RKO (cell line): ENCODE measurements around the gene NCMAP.
"Not testable (repeated sequence)": the region's sequence is repeated elsewhere in the genome, so short reads cannot be mapped to it uniquely, and the experiment has no call there.

Source experiments
- DNase-seq: peaks from one replicate; pipeline ENCODE4 v3.0.0-alpha.2; 2016; ENCODE audit warnings: low spot score

NCMAP gene

DNA sequence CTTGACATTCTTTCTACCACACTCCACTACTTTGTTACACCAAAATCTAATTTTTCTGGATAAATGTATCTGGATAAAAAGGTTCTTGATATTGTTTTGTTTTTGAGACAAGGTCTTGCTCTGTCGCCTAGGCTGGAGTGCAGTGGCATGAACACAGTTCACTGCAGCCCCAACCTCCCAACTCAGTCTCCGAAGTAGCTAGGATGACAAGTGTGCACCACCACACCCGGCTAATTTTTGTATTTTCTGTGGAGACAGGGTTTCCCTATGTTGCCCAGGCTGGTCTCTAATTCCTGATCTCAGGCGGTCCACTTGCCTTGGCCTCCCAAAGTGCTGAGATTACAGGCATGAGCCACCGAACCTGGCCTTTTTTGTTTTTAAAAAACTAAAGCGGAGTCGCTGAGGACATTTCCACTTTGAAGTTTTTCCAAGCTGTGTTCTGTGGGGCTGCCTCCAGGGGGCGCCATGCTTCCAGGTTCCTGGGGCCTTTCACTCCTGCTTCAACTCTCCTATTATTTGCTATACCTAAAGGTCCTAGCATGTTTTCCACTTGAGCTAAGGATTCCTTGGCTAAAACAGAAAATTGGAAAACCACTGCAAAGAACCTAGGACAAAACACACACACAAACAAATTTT is 14.1 kb upstream of the NCMAP start:
- DNase-seq, result no peak

DNA sequence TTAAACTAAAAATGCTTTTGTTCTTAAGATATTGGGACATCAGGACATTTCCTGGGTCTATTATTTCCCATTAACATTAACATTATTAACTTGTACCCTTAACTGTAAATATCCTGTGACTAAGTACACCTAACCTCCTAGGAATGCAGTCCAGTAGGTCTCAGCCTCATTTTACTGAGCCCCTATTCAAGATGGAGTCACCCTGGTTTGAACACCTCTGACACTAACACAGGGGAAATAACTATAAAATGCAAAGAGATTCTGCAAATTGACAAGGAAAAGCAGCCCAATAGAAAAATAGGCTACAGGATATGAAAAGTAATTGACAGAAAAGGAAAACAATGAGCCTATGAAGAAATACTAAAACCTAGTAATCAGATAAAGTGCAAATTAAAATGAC is 11.6 kb upstream of the NCMAP start:
- DNase-seq, result no peak

DNA sequence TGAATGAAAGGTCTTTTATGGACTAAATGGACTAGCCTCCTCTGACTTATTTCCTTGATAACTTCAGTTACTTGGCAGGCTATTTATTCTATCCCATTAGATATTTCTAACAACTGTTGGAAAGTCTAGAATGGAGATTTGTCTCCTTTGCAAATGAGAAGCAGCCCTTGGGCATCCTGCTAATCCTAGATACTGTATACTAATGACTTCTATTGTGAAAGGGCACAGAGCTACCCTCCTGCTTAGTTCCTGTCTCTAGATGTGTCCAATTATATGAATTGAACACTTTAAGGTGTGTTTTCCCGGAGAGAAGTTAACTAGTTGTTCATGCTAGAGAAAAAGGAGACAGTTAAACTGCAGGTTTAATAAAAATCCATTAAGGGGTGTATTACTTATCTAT is 10.2 kb upstream of the NCMAP start:
- DNase-seq, result no peak

DNA sequence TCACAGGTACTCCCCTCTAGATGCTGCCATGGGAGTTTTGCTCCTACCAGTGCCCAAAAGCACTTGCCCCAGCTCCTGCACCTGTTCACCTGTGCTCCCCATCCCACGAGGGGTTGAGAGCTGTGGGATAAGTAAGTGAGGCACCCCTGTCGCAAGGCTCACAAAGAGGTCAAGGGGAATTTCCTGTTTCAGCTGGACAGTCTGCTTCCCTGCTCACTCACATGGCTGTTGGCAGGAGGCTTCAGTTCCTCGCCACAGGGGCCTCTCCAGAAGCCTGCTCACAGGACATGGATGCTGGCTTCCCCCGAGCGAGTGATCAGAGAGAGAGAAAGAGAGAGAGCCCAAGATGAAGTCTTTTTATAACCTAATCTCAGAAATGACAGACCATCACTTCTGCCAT is 8.7 kb upstream of the NCMAP start:
- DNase-seq, result no peak

DNA sequence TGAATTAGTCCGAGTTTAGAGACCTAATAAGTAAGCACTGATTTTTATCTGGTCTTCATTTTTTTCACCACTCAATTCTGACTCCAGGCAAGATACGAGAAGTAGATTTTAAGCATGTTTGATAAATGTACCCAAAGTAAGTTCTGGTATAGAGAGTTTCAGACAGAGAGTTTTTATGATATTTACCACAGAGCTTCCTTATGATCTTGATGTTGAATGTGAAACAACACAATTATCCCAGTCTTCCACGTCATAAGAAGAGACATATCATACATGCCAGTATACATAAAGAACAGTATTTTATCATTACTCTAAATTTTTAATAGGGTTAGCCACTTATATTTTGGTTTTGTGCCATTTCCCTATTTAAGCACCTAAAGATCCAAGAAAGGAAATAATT is 7.8 kb upstream of the NCMAP start:
- DNase-seq, result no peak

DNA sequence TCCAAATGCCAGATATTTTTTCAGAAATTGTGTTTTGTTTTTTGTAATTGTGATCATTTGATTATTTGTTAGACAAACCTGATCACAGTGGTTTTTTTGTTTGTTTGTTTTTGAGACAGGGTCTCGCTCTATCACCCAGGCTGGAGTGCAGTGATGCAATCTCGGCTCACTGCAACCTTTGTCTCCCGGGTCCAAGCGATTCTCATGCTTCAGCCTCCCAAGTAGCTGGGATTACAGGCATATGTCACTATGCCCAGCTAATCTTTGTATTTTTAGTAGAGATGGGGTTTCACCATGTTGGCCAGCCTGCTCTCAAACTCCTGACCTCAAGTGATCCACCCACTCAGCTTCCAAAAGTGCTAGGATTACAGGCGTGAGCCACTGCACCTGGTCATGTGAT is 6.7 kb upstream of the NCMAP start:
- not testable (repeated sequence) for DNase-seq

DNA sequence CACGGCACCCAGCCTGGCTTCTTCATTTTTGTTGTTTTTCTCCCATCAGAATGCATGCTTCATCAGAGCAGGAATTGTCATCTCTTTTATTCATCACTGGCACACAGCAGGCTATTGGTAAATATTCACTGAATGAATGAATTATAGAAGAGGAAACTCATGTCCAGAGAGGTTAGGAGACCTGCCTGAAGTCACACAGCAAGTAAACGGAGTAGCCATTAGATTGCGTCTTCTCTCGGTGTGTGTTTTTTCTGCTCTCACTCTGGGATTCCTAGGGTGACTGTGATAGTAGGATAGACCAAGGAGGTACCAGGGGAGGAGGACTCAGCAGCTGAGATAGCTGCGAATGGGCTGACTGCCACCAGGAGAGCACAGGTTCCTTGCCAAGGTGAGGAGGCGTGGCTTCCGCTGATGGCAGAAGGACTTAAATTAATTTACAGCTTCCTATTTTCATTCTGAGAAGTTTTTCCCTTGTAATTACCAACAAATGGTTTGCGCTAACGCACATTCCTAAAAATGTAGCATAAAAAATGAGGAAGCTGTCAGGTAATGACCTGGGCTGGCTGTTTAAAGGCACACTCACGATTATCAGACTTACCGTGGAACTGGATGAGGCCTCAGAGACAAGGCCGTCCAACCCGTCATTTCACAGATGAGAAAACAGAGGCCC is 4.5 kb upstream of the NCMAP start:
- no peak for DNase-seq

DNA sequence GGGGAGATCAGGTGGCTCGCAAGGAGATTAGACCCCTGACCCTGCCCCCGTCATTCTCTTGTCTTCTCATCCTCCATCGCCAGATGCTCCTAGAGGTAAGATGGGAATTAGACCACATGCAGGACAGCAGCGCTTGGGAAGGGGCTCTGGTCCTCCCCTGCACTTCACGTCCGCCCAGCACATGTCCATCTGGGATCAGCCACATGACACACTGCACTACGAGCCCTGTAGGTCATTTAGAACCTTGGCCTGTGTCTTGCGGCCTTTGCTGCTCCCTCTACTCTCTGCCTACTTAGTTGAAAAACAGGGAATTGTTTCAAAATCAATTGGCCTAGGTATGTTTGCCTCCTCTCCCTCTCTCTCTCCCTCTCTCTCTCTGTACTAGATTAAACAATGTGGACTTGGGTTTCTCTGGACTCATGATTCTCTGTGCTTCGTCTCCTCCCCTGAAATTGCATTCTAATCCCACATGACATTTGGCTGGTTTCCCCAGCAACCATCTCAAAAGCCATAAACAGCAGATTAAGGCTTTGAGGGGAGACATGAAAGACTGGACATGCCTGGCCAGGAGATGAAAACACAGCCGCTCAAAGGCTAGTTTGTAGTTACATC is 3.8 kb upstream of the NCMAP start:
- no peak for DNase-seq

DNA sequence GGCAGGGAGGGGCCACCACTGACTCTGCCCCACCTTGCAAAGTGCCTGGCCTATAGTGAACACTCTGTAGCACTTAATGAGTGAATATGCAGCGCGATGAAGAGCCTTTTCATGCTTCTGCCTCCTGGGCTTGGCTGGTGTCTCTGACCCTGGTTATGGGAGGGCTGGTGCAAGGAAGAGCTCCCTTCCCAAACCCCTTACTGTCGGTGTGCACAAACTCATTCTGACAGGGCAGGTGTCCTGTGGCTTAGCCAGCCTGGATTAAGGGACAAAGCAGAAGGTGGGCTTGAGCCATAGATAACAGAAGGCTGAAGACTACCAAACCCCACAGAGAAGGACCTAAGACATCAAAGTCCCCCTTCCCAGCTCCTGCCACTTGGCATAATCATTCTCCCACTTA is 2.0 kb upstream of the NCMAP start:
- no peak for DNase-seq

DNA sequence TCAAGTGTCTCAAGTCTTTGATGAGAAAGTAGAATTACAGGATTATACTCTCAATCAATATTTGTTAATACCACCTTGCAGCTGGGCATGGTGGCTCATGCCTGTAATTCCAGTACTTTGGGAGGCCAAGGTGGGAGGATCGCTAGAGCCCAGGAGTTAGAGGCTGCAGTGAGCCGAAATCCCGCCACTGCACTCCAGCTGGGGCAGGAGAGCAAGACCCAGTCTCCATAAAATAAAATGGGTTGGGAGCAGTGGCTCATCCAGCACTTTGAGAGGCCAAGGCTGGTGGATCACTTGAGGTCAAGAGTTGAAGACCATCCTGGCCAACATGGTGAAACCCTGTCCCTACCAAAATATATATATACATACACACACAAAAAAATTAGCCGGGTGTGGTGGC is 1.2 kb upstream of the NCMAP start:
- DNase-seq, result no peak

DNA sequence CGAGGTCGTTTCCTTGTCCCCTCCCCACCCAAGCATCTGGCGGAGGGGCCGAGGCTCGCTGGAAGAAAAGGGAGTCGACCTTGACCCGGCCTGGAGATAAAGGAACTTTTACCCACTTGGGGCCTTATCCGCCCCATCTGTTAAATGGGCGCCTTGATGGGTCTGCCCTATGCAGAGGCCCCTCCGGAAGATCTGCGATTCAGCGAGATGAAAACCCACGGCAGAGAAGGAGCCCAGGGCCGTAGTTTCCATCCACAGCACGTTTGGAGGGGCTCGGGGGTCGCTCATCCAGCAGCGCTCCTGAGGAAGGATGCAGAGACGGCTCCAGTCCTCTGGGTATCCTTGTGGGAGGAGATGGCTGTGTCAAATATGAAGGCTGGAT is 518 bp downstream of the NCMAP start:
- no peak for DNase-seq

DNA sequence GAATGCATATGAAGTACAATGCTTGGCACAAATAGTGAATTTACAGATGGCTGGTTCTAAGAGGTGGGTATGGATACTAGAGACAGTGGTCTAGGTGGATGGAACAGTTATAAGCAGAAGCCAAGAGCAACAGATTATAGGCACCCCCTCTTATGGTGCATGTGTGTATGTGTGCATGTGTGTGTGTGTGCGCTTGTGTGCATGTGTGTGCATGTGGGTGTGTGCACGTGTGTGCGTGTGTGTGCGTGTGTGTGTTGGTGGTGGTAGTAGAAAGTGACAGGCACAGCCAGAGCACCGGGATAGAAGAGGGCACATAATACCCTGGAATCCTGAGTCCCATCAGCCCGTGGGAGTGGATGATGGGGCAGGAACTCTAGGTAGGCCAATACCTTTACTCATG is 1.3 kb downstream of the NCMAP start:
- no peak for DNase-seq

DNA sequence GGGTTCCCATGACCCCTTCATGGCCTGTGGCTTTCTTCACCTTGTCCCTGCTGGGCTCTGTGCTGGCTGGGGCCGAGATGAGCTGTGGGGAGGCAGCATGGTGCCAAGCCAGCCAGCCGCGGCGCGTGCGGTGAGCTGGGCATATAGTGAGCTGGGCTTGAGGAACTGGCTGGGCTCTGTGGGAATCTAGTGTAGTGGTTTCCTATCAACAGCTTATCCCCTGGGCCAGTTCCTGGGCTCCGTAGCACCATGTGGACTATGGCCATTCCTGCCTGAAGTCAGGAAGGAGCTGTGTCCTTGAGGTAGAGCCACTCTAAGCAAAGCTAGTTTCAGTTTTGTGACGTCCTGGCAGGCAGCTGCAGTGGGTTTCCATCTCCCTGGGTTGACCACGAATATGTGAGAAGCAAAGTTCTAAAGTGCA is 1.8 kb downstream of the NCMAP start:
- no peak for DNase-seq

DNA sequence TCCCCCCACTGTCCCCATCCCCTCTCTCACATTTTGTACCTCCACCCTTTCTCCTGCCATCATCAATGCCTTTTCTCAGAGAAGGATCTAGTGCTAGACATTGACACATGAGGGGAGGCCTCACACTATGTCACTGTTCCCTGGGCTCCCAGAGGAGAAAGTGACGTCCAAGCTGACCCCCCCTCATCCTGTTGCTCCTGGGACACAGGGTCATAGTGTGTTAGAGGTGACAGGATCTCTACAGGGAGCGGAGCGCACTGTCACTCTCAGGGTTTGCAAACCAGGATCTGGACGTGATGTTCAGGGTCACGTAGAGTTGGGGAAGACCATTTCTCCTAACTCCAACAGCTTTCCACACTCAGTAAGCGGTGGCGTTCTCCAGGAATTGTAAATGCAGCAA is 2.6 kb downstream of the NCMAP start:
- DNase-seq, result no peak

DNA sequence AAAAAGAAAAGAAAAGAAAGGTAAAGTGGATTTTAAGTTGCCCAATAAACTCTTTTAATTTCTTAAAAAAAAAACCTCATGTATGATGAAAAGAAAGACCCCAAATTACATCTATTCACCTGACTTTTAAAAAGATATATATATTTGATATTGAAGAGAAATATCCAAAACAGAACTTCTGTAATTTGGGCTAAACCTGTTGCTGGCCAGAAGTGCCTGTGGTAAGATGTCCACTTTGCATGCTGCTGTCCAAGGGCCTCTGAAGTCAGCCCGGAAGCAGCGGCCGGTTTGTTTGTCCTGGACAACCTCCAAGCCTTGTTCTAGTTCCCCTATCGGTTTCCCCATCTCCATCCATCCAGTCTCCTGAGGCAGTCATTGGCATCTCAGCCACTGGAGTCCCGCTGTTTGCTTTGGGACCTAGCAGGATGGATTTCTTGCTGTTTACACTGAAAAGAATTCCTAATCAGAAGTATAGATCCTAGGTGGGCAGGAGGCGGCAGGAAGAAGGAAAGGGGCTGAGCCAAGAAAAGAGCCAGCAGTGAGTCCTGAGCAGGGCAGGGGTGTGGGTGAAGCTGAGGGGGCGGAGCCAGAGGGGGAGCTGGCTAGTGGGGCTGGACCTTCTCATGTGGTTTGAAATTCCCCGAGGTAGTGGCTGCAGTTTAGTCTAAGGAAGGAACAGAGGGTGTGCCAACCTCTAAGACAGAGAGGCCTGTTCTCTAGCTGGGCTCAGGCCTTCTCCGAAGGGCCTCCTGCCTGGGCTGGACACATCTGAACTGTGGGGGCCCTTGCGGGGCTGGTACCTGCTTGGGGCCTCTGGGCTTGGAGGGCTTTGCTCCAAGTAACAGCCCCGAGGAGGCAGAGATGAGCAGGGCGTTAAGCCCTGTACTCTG is 3.3 kb downstream of the NCMAP start:
- DNase-seq, result no peak

DNA sequence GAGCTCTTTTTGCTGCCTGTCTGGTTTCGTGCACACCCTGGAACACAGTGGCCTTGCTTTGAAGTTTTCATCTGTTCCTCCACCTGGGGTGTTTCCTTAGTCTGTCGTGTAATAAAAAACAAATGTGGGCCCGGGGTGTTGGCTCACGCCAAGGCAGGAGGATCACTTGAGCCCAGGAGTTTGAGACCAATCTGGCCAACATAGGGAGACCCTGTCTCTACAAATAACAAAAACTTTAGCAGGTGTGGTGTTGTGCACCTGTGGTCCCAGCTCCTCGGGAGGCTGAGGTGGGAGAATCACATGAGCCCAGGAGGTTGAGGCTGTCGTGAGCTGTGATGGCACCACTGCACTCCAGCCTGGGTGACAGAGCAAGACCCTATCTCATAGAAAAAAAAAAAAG is 4.5 kb downstream of the NCMAP start:
- DNase-seq, result no peak

DNA sequence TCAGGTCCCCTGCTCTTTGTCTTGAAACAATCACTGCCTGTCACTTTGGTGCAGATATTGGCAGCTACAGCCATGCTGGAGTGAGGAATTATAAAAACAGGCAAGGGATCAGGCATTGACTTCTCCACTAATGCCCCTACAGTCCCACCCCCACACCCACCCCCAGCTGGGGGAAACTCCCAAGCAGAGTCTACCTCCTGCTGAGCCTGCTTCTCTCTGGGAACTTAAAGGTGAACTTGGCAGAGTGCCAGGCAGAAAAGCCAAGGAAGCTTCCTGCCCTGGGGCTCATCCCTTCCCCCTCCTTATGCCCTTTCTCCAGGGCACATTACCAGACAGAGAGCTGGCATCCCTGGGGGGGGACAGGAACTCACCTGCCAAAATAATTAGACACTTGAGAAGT is 6.7 kb downstream of the NCMAP start:
- DNase-seq, result no peak

DNA sequence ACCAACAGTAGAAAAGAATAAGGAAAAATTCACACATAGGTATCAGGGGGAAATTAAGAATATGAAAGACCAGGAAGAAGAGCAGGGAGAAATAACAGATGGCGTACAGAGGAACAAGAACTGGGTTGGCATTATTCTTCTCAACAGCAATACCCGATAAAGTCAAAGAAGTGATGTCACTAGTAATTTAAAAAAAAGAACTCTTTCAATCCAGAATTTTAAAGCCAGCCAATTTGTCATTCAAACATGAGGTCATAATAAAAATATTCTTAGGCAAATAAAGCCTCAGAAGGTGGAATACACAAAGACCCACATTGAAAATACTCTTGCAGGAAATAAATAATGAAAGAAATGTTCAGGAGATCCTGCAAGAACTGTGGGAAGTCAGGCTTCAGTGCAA is 8.8 kb downstream of the NCMAP start:
- DNase-seq, result no peak

DNA sequence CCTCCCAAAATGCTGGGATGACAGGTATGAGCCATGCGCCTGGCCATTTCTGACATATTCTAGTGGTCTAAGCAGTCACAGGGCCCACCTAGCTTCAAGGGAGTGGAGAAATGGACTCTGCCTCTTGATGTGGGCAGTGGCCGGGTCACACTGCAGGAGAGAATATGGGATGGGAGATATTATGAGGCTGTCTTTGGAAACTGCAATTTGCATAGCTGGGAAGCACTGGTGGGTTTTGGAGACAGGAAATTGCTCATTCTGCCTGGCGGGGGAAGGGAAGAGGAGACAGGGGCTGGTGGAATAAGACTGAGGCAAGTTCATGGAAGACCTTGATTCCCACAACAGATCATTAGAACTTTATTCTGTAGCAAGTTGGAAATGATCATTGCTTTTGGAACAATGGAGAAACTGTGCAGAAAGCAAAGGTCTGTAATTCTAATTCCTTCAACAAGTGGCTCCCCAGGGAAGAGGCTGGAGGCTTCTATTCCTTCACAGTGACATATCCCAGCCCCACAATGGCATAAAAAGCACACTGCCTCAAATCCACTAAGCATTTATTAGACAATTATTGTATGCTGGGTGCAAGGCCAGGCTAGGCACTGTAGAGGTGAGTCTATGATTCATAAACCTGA is 10.5 kb downstream of the NCMAP start:
- DNase-seq, result no peak

DNA sequence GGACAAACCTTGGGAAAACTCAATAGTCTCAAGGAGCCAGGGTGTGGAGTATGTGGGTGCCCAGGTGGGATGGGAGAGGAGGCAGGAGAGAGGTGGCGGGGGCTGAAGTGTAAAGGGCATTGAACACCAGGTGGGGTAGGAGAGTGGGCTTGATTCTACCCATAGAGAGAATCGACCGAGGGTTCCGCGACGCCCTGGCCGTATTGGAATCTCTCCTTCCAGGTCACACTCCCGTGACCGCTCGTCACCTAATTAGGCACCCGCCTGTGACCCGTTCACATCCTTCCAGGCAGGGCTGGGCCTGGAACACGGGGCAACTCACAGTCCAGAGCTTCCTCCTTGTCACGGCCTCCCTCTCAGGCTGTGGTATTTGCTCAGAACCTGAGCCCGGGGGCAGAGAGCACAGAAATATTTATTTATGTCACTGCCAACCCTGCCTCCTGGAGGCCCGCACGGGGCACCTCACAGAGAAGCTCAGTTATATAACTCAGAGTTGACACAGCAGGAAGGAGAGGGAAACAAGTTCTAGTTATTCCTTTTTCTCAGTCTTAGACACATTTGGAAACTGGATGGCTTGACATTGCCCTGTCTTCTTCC is 12.0 kb downstream of the NCMAP start:
- DNase-seq, result no peak

DNA sequence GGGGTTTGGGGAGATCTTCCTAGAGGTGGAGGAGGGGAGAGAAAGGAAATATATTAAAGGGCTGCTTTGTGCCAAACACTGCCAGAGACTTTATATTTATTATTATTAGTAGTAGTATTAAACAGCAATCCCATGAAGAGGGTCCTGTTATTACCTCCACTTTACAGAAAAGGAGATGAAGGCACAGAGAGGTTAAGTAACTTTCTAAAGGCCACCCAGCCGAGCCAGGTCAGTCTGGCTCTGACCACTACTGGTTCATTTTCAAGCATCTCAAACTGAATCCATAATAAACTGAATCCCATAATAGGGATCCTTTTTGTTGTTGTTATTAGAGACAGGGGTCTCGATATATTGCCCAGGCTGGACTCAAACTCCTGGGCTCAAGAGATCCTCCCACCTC is 12.6 kb downstream of the NCMAP start:
- no peak for DNase-seq
